ENCODE results near the gene AZIN2. TPM values are rescaled to one million over a fixed set of nuclear protein-coding genes. Genes with fewer than 3 reads are reported as not detected.

The AZIN2 gene
- total RNA-seq, 1 donor from 2014 or later, result 3.5 TPM

DNA sequence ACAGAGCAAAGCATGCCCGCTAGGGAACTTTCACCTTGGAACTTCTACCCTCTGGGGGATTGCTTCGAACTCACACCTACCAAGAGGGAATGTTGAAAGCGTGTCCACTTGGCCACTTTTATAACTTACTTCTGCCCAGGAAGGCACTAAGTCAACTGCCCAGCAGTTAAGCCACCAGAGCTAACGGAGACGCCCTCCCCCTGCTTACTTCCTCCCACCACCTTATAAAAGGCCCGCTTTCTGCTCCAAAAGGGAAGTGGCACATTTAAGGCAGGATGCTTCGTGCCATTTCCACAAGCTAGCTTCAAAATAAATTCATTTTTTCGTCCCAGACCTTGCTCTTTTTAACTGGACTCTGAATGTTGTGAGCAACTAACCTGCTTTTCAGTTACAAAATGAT lies 41.1 kb upstream of the AZIN2 start:
- intact Hi-C loops (cut with DNase I), result loop anchor here (5.0 kb wide), 1 partner anchor 53 kb away; no protein-coding TSS in a partner anchor
- Histone ChIP-seq H3K36me3 (no peaks in the 10 kb centered on the region), H3K27ac (no peak overlapping the region), H3K4me1 (peaks cover 0 to 13% of the 10 kb centered on the region in 2 donors), H3K9me3 (no peaks in the 10 kb centered on the region), H3K27me3 (no peaks in the 10 kb centered on the region), H3K4me3 (no peak overlapping the region)
- TF ChIP-seq, protein P1, sequence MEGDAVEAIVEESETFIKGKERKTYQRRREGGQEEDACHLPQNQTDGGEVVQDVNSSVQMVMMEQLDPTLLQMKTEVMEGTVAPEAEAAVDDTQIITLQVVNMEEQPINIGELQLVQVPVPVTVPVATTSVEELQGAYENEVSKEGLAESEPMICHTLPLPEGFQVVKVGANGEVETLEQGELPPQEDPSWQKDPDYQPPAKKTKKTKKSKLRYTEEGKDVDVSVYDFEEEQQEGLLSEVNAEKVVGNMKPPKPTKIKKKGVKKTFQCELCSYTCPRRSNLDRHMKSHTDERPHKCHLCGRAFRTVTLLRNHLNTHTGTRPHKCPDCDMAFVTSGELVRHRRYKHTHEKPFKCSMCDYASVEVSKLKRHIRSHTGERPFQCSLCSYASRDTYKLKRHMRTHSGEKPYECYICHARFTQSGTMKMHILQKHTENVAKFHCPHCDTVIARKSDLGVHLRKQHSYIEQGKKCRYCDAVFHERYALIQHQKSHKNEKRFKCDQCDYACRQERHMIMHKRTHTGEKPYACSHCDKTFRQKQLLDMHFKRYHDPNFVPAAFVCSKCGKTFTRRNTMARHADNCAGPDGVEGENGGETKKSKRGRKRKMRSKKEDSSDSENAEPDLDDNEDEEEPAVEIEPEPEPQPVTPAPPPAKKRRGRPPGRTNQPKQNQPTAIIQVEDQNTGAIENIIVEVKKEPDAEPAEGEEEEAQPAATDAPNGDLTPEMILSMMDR (IDR thresholded peaks at IDR 0.05), result no peak
- DNase-seq (ENCODE audit: low spot score in 2 of 2), result no peak

DNA sequence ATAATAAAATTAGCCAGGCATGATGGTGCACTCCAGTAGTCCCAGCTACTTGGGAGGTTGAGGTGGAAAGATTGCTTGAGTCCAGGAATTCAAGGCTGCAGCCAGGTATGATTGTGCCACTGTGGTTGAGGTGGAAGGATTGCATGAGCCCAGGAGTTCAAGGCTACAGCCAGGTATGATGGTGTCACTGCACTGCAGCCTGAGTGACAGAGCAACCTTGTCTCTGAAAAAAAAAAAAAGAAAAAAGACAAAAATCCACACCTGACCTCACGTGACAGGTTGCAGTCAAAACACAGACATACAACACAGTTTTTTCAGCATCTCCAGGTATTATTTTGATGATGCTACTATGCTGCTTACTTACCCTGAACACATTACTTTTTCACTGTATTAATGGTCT lies 39.9 kb upstream of the AZIN2 start:
- H3K27me3 ChIP-seq, result no peaks in the 10 kb centered on the region
- peaks cover 0 to 3% of the 10 kb centered on the region in 2 donors for H3K4me1 ChIP-seq
- H3K27ac ChIP-seq, result no peak overlapping the region
- no peaks in the 10 kb centered on the region for H3K9me3 ChIP-seq
- no peak for DNase-seq (ENCODE audit: low spot score in 2 of 2)
- intact Hi-C loops (cut with DNase I), result no loop called here
- TF ChIP-seq, protein P1 (IDR thresholded peaks at IDR 0.05), result no peak
- no peak overlapping the region for H3K4me3 ChIP-seq
- H3K36me3 ChIP-seq, result no peaks in the 10 kb centered on the region

DNA sequence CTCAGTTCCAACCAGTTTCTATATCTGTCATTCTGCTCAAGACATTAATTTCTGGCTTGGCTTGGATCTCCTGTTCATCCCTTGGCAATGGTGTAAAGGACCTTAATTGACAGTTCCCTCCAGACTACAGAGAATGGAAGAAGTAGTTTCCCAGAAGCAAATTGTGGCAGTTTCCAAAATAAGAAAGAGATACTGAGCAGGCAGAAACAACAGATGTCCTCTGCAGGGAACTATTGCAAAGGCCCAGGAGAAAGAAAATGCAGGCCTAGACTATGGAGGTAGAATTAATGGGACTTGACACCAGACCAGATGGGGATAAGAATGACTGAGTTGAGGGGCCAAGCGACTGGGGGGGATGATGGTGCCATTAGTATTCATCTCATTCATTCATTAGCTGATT lies 38.1 kb upstream of the AZIN2 start:
- intact Hi-C loops (cut with DNase I), result no loop called here
- Histone ChIP-seq H3K27me3 (no peaks in the 10 kb centered on the region), H3K36me3 (no peaks in the 10 kb centered on the region), H3K4me1 (no peaks in the 10 kb centered on the region), H3K9me3 (no peaks in the 10 kb centered on the region), H3K4me3 (no peak overlapping the region), H3K27ac (no peak overlapping the region)
- TF ChIP-seq, protein P1 (IDR thresholded peaks at IDR 0.05), result no peak
- DNase-seq (ENCODE audit: low spot score in 2 of 2), result no peak

DNA sequence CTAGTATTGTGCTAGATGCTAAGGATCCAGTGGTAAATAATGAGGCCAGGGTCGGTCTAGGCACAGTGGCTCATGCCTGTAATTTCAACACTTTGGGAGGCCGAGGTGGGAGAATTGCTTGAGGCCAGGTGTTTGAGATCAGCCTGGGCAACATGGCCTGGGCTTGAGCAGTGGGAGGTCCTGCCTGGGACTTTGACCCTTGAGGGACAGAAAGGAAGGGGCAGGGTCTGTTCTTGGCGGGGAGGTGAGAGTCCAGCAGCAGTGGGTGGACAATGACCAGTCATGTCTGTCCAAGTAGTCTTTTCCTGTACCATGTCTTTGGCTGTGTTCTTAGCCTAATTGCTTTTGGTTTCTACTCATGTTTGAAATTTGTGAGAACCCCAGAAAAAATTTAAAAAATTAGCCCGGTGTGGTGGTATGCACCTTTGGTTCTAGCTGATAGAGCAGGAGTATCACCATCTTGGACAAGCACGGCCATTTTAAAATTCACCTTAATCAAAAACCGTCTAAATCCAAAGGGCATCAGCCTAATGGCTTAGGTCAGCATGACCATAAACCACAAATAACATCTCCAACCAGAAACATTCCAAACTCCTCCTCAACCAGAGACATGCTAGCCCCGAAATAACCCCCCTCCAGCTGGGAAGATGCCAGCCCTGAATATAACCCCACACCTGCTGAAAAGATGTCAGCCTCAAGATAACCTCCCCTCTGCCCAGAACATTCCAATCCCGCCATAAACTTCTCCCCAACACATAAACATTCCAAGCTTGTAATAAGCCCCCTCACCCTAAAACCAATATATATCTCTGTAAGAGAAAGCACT lies 37.5 kb upstream of the AZIN2 start:
- Histone ChIP-seq H3K9me3 (no peaks in the 10 kb centered on the region), H3K27ac (no peak overlapping the region), H3K27me3 (no peaks in the 10 kb centered on the region), H3K4me1 (no peaks in the 10 kb centered on the region), H3K36me3 (no peaks in the 10 kb centered on the region), H3K4me3 (no peak overlapping the region)
- TF ChIP-seq, protein P1 (IDR thresholded peaks at IDR 0.05), result no peak
- DNase-seq (ENCODE audit: low spot score in 2 of 2), result no peak
- intact Hi-C loops (cut with DNase I), result no loop called here

DNA sequence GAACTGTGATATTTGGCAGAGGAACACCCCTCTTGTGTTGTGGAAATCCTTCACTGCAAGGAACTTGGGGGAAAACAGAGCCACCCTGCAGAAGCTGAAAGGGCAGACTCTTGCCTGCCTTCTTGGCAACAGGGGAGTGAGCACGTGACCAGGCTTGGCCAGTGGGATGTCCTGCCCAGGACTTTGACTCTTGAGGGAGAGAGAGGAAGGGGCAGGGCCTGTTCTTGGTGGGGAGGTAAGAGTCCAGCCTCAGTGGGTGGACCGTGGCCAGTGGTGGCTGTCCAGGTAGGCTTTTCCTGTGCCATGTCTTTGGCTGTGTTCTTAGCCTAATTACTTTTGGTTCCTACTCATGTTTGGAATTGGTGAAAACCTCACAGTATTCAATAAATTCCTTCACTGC lies 35.7 kb upstream of the AZIN2 start:
- no peak overlapping the region for H3K27ac ChIP-seq
- H3K36me3 ChIP-seq, result no peaks in the 10 kb centered on the region
- H3K9me3 ChIP-seq, result no peaks in the 10 kb centered on the region
- TF ChIP-seq, protein P1 (IDR thresholded peaks at IDR 0.05), result no peak
- no peaks in the 10 kb centered on the region for H3K27me3 ChIP-seq
- no peak overlapping the region for H3K4me3 ChIP-seq
- intact Hi-C loops (cut with DNase I), result no loop called here
- no peaks in the 10 kb centered on the region for H3K4me1 ChIP-seq
- DNase-seq (ENCODE audit: low spot score in 2 of 2), result no peak

Data from ascending aorta (tissue), 2 donors.